ENCODE data around the gene DLGAP1. TPM values are rescaled to one million over a fixed set of nuclear protein-coding genes. Genes with fewer than 3 reads are reported as not detected.

The DLGAP1 gene
- total and polyA plus RNA-seq, 3 donors from 2014 or later, result 18.6 to 93.8 (median 69.1) TPM

GRCh38 chr18:3863593-3863992, 591.5 kb downstream of the DLGAP1 start:
- intact Hi-C loops (cut with DNase I; ENCODE audit: low total_unique reads), result loop anchor here (10.0 kb wide), 1 partner anchor 79 kb away; no protein-coding TSS in a partner anchor
- Histone ChIP-seq H3K36me3 (ENCODE audit: low read depth, missing control alignments) (no peaks in the 10 kb centered on the region), H3K4me3 (no peak overlapping the region), H3K27me3 (no peaks in the 10 kb centered on the region), H3K27ac (no peak overlapping the region), H3K9me3 (no peaks in the 10 kb centered on the region), H3K4me1 (no peaks in the 10 kb centered on the region)
- WGBS, 2 donors, result 68 to 73% methylated on average over 4 of the region's 4 CpGs
- TF ChIP-seq POLR2A (IDR thresholded peaks at IDR 0.05) (no peak), CTCF (IDR thresholded peaks at IDR 0.05) (no peak)
- no peak for DNase-seq

GRCh38 chr18:3863006-3863405, 592.1 kb downstream of the DLGAP1 start:
- Histone ChIP-seq H3K4me3 (no peak overlapping the region), H3K27ac (no peak overlapping the region), H3K27me3 (no peaks in the 10 kb centered on the region), H3K4me1 (no peaks in the 10 kb centered on the region), H3K9me3 (no peaks in the 10 kb centered on the region), H3K36me3 (ENCODE audit: low read depth, missing control alignments) (no peaks in the 10 kb centered on the region)
- intact Hi-C loops (cut with DNase I; ENCODE audit: low total_unique reads), result loop anchor here (10.0 kb wide), 1 partner anchor 78 kb away; no protein-coding TSS in a partner anchor
- TF ChIP-seq CTCF (IDR thresholded peaks at IDR 0.05) (no peak), POLR2A (IDR thresholded peaks at IDR 0.05) (no peak)
- WGBS, 2 donors, result 86 to 91% methylated on average over 4 of the region's 4 CpGs
- no peak for DNase-seq

GRCh38 chr18:3861495-3861894, 593.6 kb downstream of the DLGAP1 start:
- intact Hi-C loops (cut with DNase I; ENCODE audit: low total_unique reads), result loop anchor here (10.0 kb wide), 1 partner anchor 77 kb away; no protein-coding TSS in a partner anchor
- Histone ChIP-seq H3K4me1 (no peaks in the 10 kb centered on the region), H3K27ac (no peak overlapping the region), H3K27me3 (no peaks in the 10 kb centered on the region), H3K9me3 (no peaks in the 10 kb centered on the region), H3K36me3 (ENCODE audit: low read depth, missing control alignments) (no peaks in the 10 kb centered on the region), H3K4me3 (no peak overlapping the region)
- DNase-seq, result no peak
- TF ChIP-seq POLR2A (IDR thresholded peaks at IDR 0.05), result no peak
- TF ChIP-seq CTCF (IDR thresholded peaks at IDR 0.05), result no peak
- WGBS, 2 donors, result 94 to 95% methylated on average over 1 of the region's 1 CpG

- intact Hi-C loops (cut with DNase I; ENCODE audit: low total_unique reads), result no loop called here
Measured at GRCh38 chr18:3857544-3857943, 597.6 kb downstream of the DLGAP1 start.

More at GRCh38 chr18:3857544-3857943, 597.6 kb downstream of the DLGAP1 start:
- no peak overlapping the region for H3K4me3 ChIP-seq
- WGBS, 2 donors, result 39 to 72% methylated on average over 1 of the region's 1 CpG
- no peaks in the 10 kb centered on the region for H3K4me1 ChIP-seq
- TF ChIP-seq POLR2A (IDR thresholded peaks at IDR 0.05) (no peak), CTCF (IDR thresholded peaks at IDR 0.05) (no peak)
- H3K36me3 ChIP-seq (ENCODE audit: low read depth, missing control alignments), result no peaks in the 10 kb centered on the region
- no peak for DNase-seq
- H3K27me3 ChIP-seq, result no peaks in the 10 kb centered on the region
- no peak overlapping the region for H3K27ac ChIP-seq
- H3K9me3 ChIP-seq, result no peaks in the 10 kb centered on the region

Measured in testis (tissue), 3 donors.